ENCODE measurements around the gene OBSL1.

OBSL1 gene

DNA sequence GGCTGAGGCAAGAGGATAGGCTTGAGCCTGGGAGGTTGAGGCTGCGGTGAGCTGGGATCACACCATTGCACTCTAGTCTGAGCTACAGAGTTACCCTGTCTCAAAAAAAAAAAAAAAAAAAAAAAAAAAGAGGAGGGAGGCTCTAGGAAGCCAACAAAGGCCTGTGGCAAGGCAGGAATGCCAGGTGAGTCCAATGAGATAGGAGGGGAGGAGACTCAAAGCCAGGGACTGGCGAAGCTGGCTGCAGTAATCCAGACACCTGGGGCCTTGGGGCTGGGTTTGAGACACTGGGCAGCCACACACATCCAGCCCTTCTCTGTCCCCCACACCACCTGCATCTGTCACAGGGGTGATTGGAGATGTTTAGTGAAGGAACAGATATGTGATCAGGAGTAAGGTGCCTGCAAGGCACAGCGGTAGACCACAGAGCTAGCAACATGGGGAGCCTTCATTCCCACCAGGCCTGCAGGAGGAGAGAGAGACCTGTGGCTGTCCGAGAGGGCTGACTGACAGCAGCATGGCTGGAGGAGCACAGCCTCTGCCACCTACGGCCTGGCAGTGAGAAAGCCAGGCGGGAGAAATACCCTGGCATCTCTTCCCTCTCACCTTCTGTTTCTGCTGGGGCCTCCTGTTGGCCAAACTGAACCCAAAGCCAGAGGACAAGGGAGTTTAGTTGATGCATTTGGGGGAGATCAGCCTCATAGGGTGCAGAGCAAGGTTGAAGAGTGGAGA, 37.2 kb downstream of the OBSL1 start:
- peaks cover 8% of the 10 kb centered on the region for H3K36me3 Mint-ChIP-seq (ENCODE audit: insufficient read depth)
- ATAC-seq (replicated peaks) = no peak
- H3K4me3 Mint-ChIP-seq = no peak overlapping the region
- peaks cover 0 to 3% of the 10 kb centered on the region in 2 donors for H3K4me1 Mint-ChIP-seq (ENCODE audit: low read depth in 2 of 2)
- no peak overlapping the region for H3K27ac Mint-ChIP-seq
- no peaks in the 10 kb centered on the region for H3K9me3 Mint-ChIP-seq
- H3K27me3 Mint-ChIP-seq = peaks cover 42 to 71% of the 10 kb centered on the region in 2 donors
- DNase-seq = no peak

DNA sequence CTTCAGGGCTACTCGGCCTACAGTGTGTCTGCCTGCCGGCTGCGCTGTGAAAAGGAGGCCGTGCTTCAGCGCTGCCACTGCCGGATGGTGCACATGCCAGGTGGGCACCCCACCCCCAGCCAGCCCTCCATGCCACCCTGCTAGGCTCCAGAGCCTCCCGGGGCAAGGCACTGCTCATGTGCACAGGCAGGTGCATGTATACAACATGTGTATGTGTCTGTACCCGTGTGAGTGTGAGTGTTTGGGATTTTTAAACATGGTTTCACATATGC, 39.0 kb downstream of the OBSL1 start:
- DNase-seq (no peak), ATAC-seq (replicated peaks) (no peak)
- H3K36me3 Mint-ChIP-seq (ENCODE audit: insufficient read depth) = peaks cover 3% of the 10 kb centered on the region
- no peak overlapping the region for H3K4me3 Mint-ChIP-seq
- H3K27me3 Mint-ChIP-seq = peaks cover 54 to 89% of the 10 kb centered on the region in 2 donors
- no peaks in the 10 kb centered on the region for H3K9me3 Mint-ChIP-seq
- H3K27ac Mint-ChIP-seq = no peak overlapping the region
- peaks cover 0 to 3% of the 10 kb centered on the region in 2 donors for H3K4me1 Mint-ChIP-seq (ENCODE audit: low read depth in 2 of 2)

DNA sequence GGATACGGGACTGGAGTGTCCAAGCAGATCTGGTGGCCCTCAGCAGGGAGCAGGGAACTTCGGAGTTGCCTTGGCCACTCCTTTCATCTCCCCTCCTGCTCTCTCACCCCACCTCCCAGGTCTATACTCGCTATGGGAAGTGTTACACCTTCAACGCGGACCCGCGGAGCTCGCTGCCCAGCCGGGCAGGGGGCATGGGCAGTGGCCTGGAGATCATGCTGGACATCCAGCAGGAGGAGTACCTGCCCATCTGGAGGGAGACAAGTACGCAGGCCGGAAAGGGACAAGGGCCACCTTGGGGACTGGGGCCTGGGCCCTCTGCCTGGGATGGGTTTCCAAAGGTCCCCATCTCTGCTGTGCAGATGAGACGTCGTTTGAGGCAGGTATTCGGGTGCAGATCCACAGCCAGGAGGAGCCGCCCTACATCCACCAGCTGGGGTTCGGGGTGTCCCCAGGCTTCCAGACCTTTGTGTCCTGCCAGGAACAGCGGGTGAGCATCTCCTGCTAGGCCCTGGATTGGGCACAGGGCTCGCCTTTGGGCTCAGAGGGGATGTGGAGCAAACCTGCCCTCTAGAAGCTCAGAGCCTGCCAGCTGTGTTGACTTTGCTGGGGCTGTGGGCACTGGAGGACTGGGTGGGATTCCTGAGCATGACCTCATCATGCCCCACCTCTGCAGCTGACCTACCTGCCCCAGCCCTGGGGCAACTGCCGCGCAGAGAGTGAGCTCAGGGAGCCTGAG, 39.5 kb downstream of the OBSL1 start:
- ATAC-seq (replicated peaks) = no peak
- no peak overlapping the region for H3K27ac Mint-ChIP-seq
- H3K4me3 Mint-ChIP-seq = no peak overlapping the region
- peaks cover 59 to 94% of the 10 kb centered on the region in 2 donors for H3K27me3 Mint-ChIP-seq
- H3K36me3 Mint-ChIP-seq (ENCODE audit: insufficient read depth) = peaks cover 3% of the 10 kb centered on the region
- peaks cover 0 to 3% of the 10 kb centered on the region in 2 donors for H3K4me1 Mint-ChIP-seq (ENCODE audit: low read depth in 2 of 2)
- DNase-seq = no peak
- H3K9me3 Mint-ChIP-seq = no peaks in the 10 kb centered on the region

DNA sequence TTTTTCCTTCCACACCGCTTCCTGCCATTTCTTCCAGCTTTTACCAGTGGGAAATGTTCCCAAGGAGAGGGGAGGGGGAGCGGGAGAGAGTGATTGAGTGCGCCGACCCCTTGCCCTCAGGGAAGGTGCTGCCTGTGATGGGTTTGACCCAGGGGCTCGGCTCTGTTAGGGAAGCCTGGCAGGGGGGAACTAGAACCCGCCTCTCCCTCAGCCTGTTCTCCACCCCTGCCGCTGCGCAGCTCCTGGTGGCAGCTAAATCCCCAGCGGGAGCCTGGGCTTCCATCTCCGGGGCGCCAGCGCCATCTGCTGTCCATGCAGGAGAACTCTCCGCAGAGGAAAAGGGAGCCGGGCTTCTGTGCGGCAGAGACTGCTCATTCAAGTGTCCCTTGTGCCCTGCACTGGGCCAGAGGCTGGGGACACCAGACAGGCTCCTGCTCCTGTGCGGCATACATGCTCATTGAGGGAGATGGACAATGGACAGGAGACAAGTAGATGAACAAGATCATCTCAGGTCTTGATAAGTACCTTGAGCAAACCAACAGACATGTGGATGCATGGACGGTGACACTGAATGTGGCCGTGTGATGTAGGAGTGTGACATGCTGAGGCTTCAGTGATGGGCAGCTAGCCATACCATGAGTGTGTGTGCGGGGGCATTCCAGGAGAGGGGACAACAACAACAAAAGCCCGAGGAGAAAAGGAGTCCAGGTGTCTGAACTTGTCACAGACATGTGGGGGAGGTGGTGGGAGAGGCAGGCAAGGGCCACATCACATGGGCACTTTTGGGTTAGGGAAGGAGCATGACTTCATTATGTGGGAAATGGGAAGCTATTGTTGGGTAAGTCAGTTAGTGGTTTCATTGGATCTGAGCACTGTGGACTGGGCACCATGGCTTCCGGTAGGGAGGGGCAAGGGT, 41.0 kb downstream of the OBSL1 start:
- Mint-ChIP-seq H3K36me3 (ENCODE audit: insufficient read depth) (peaks cover 3% of the 10 kb centered on the region), H3K4me1 (ENCODE audit: low read depth in 2 of 2) (peaks cover 0 to 3% of the 10 kb centered on the region in 2 donors), H3K4me3 (no peak overlapping the region), H3K9me3 (no peaks in the 10 kb centered on the region), H3K27me3 (peaks cover 70 to 97% of the 10 kb centered on the region in 2 donors), H3K27ac (no peak overlapping the region)
- peak; percentile 97 for ATAC-seq (replicated peaks)
- DNase-seq = peak; percentile 83 to 86 (median 84)

DNA sequence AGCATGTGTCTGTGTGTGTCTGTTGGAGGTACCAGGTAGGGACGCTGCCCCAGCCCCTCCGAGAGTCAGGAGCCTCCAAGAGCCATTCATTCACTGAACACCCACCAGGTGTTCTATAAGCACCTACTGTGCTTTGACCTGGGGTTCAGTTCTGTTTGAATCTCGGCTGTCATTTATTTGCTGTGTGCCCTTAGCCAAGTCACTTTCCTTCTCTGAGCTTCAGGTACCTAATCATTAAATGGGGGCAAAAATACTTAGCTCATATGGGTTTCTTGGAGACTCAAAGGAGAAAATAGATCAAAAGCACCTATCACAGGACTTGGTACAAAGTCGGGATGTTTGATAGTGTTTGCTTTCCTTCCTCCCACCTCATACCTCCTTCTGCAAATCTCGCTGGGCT, 43.9 kb downstream of the OBSL1 start:
- no peak overlapping the region for H3K27ac Mint-ChIP-seq
- H3K4me1 Mint-ChIP-seq (ENCODE audit: low read depth in 2 of 2) = peaks cover 0 to 3% of the 10 kb centered on the region in 2 donors
- DNase-seq (no peak), ATAC-seq (replicated peaks) (no peak)
- H3K9me3 Mint-ChIP-seq = no peaks in the 10 kb centered on the region
- H3K4me3 Mint-ChIP-seq = no peak overlapping the region
- peaks cover 3% of the 10 kb centered on the region for H3K36me3 Mint-ChIP-seq (ENCODE audit: insufficient read depth)
- H3K27me3 Mint-ChIP-seq = peaks cover 86 to 96% of the 10 kb centered on the region in 2 donors

DNA sequence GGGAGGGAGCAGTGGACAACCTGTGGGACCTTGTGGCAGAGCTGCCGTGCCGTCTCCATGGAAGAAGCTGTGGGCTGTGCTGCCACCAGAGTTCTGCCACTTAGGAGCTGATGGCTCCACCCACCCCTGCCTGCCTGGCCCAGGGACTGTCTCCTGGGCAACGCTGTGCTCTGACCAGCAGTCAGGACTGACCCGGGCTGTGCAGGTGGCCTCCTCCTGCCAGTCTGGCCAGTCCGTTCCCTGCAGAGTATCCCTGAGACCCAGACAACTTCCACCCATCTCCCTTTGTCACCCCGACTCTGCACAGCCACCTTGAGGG, 44.3 kb downstream of the OBSL1 start:
- no peak overlapping the region for H3K4me3 Mint-ChIP-seq
- H3K36me3 Mint-ChIP-seq (ENCODE audit: insufficient read depth) = peaks cover 3% of the 10 kb centered on the region
- no peak overlapping the region for H3K27ac Mint-ChIP-seq
- peaks cover 87 to 96% of the 10 kb centered on the region in 2 donors for H3K27me3 Mint-ChIP-seq
- DNase-seq (no peak), ATAC-seq (replicated peaks) (no peak)
- H3K9me3 Mint-ChIP-seq = no peaks in the 10 kb centered on the region
- peaks cover 0 to 4% of the 10 kb centered on the region in 2 donors for H3K4me1 Mint-ChIP-seq (ENCODE audit: low read depth in 2 of 2)

DNA sequence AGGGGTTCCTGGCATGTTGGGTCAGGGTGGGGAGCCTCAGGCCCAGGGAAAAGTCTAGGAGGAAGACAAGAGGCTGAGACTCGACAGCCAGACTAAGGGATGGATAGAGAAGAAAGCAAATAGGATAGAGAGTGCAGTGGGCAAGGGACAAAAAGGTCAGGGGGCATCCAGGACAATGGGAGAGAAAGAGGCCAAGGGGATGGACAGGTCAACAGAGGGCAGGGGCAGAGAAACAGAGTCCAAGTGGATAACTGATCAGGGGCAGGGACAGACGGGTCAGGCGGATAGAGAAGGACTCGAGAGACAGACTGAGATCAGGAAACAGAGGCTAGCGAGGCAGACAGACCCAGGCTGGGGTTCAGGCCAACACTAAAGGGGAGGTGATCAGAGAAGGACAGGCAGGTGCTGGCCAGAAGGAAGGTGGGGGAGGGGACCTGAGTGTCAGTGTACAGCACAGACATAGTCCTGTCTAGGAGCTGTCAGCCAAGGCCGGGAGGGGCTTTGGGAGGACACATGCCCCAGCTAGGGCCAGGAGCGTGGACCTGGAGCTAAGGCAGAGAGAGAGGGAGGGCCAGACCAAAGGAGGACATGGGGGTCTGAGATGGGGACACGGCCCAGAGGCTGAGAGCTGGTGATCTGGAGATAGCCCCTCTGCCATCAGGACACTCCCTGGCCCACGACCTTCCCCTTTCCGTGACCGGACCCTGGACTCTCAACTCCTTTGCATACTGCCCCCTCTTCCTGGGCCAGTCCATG, 44.8 kb downstream of the OBSL1 start:
- H3K36me3 Mint-ChIP-seq (ENCODE audit: insufficient read depth) = peaks cover 3% of the 10 kb centered on the region

DNA sequence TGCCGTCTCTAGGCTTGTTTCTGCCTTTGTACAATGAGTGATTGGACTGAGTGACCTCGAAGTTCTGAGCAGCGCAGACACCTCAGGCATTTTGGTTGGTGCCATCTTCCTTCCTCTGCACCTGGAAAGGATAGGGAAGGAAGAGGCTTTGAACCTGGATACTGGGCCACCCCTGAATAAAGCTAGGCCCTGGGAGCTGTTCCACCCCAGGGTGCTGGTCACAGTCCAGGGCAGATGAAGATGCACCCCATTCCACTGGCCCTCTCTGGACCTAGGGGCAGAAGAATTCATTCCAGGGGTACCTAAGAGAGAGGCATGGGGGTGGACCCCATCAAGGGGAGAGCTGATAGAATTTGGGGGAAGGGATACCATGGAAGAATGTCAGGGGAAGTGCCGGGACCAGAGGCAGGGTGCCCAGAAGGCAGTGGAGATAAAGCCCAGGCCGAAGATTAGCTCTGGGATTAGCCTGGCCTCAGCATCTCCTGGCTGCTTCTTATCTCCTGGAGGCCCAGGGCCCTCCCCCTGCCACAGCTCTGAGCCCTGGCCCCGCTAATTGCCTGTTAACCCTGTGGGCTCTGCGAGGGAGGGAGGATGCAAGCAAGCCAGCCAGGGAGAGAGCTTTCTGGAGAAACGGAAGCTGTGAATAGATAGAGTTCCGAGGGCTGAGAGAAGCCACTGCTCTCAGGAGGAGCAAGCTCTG, 45.7 kb downstream of the OBSL1 start:
- peaks cover 88 to 96% of the 10 kb centered on the region in 2 donors for H3K27me3 Mint-ChIP-seq
- no peak overlapping the region for H3K4me3 Mint-ChIP-seq
- peaks cover 3% of the 10 kb centered on the region for H3K36me3 Mint-ChIP-seq (ENCODE audit: insufficient read depth)
- peaks cover 0 to 12% of the 10 kb centered on the region in 2 donors for H3K4me1 Mint-ChIP-seq (ENCODE audit: low read depth in 2 of 2)
- ATAC-seq (replicated peaks) = no peak
- H3K9me3 Mint-ChIP-seq = no peaks in the 10 kb centered on the region
- H3K27ac Mint-ChIP-seq = no peak overlapping the region
- no peak for DNase-seq

More for the DNA sequence above, 44.8 kb downstream of the OBSL1 start:
- DNase-seq = no peak
- no peak for ATAC-seq (replicated peaks)
- no peaks in the 10 kb centered on the region for H3K9me3 Mint-ChIP-seq
- H3K4me3 Mint-ChIP-seq = no peak overlapping the region
- H3K4me1 Mint-ChIP-seq (ENCODE audit: low read depth in 2 of 2) = peaks cover 0 to 9% of the 10 kb centered on the region in 2 donors
- peaks cover 88 to 96% of the 10 kb centered on the region in 2 donors for H3K27me3 Mint-ChIP-seq
- H3K27ac Mint-ChIP-seq = no peak overlapping the region

DNA sequence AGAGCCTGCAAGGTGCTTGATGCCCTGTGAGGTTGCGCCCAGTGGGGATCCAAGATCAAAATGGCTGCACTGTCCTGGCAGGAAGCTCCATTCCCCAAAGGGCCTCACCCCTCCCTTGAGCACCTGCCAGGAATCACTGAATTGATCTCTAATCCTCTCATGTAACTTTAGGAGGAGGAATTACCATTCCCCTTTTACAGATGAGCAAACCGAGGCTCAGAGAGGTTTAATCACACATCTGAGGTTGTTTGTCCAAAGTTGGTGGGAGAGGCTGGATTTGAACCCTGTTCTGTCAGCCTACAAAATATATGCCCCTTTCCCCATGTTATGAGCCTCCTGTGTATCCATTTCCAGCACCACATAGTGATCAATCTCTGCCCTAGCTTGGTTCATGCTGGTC, 46.5 kb downstream of the OBSL1 start:
- Mint-ChIP-seq H3K4me3 (no peak overlapping the region), H3K36me3 (ENCODE audit: insufficient read depth) (no peaks in the 10 kb centered on the region)
- ATAC-seq (replicated peaks) = no peak

DNA sequence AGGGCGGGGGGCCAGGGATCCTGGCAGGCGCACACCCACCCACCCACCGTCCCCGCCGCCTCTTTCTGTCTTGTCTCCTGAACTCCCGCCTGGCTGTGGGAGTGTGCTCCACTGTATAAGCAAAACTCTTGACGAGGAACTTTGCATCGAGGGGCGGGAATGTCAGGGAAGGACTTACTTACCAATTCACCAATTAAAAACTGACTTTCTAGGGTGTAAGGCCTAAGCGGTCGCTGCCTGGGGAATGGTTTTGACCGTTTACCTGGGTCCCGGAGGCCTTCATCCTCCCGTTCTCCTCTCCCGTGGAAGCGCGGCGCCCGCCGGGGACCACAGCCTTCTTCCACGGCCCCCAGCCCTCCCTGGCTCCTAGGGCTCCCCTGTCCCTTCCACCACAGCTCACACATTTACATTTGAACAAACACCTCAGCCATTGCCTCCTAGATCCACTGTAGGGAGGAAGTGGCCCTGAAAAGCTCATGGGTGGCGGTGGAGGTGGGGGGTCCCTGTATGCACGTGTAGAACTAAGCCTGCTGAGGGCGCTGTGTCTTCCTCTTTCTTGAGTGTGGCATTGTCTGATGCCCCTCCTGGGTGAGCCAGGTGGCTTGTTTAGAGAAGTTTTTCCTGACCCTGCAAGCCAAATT, 48.2 kb downstream of the OBSL1 start:
- H3K36me3 Mint-ChIP-seq (ENCODE audit: insufficient read depth) = no peaks in the 10 kb centered on the region
- DNase-seq = no peak
- H3K27me3 Mint-ChIP-seq = peaks cover 87 to 96% of the 10 kb centered on the region in 2 donors
- no peaks in the 10 kb centered on the region for H3K9me3 Mint-ChIP-seq
- H3K27ac Mint-ChIP-seq = no peak overlapping the region
- H3K4me1 Mint-ChIP-seq (ENCODE audit: low read depth in 2 of 2) = peaks cover 0 to 9% of the 10 kb centered on the region in 2 donors
- peak; percentile 29 for ATAC-seq (replicated peaks)
- H3K4me3 Mint-ChIP-seq = peak overlapping the region in 1 of 2 donors; percentile 25

More for the DNA sequence above, 46.5 kb downstream of the OBSL1 start:
- Mint-ChIP-seq H3K27ac (no peak overlapping the region), H3K9me3 (no peaks in the 10 kb centered on the region), H3K27me3 (peaks cover 87 to 96% of the 10 kb centered on the region in 2 donors), H3K4me1 (ENCODE audit: low read depth in 2 of 2) (peaks cover 0 to 9% of the 10 kb centered on the region in 2 donors)
- no peak for DNase-seq

DNA sequence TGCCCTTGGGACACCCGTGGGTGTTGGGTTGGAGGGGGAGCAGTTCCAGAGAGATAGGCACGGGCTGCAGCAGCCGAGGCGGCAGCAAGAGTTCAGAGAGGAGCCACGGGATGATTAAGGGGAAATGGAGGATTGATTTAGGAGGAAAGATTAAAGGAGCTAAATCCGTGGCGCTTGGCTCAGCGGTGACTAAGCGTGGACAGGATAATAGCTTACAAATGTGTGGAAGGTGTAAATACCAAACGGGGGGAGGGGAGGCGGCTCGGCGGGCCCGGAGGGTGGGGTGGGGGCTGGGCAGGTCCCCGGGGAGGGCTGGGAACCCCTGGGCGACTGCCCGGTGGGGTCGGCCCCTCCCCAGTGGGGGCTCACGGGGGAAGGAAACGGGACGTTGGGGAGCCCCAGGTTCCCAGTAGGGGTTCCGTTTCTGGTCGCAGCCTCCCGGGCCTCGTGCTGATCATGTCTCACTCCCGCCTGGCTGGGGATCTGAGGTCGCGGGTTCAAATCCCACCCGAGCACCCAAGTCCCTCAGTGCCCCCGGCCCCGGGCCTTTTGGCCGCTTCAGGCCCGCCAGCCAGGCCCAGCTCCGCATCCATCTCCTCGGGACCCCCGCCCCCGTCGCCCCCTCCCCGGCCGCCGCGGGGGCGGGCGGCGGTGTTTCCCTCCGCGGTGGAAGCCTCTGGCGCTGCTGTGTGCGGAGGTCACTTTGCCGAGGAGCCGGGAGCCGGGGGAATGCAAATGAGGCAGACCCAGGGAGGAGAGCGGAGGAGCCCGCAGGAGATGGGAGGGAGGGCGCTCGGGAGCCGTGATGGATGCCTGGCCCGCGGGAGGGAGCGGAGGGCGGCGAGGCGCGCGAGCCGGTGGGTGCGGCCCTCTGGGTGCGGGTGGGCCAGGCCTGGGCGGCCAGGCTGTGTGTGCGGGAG, 49.0 kb downstream of the OBSL1 start:
- Mint-ChIP-seq H3K36me3 (ENCODE audit: insufficient read depth) (no peaks in the 10 kb centered on the region), H3K9me3 (no peaks in the 10 kb centered on the region), H3K27me3 (peaks cover 88 to 96% of the 10 kb centered on the region in 2 donors), H3K27ac (peak overlapping the region in 1 of 2 donors; percentile 16), H3K4me1 (ENCODE audit: low read depth in 2 of 2) (peaks cover 0 to 9% of the 10 kb centered on the region in 2 donors), H3K4me3 (peak overlapping the region; percentile 47)
- DNase-seq (no peak), ATAC-seq (replicated peaks) (no peak)

All from effector memory CD8-positive, alpha-beta T cell (primary cell).